Spinal cord (tissue), 10 donors: ENCODE results near the gene PCDHGA6. TPM values are rescaled to one million over a fixed set of nuclear protein-coding genes. Genes with fewer than 3 reads are reported as not detected.
"Not testable (repeated sequence)": the region's sequence is repeated elsewhere in the genome, so short reads cannot be mapped to it uniquely, and the experiment has no call there.

Source experiments
- DNase-seq, 6 donors: peaks; one replicate each; pipeline versions ENCODE4 v3.0.0 to v3.0.0-alpha.2; 2013 to 2015; ENCODE audit warnings: low spot score in 6 of 6, low read depth in 4 of 6
- H3K27ac ChIP-seq: one replicate; pipeline ENCODE4 v1.5.1; 2013; ENCODE audit warnings: low read depth, low read length, control low read depth
- H3K27me3 ChIP-seq: one replicate; pipeline ENCODE4 v1.6.1; 2013; ENCODE audit warnings: low read length; ENCODE audit not compliant: control insufficient read depth, insufficient read depth
- H3K36me3 ChIP-seq: one replicate; pipeline ENCODE4 v1.6.1; 2013; ENCODE audit warnings: low read length; ENCODE audit not compliant: control insufficient read depth, insufficient read depth
- H3K4me1 ChIP-seq: one replicate; pipeline ENCODE4 v1.6.1; 2013; ENCODE audit warnings: low read length; ENCODE audit not compliant: control insufficient read depth, insufficient read depth
- H3K4me3 ChIP-seq: one replicate; pipeline ENCODE4 v1.5.1; 2013; ENCODE audit warnings: low read depth, low read length, control low read depth
- H3K9me3 ChIP-seq: one replicate; pipeline ENCODE4 v1.6.1; 2013; ENCODE audit warnings: low read length; ENCODE audit not compliant: control insufficient read depth, insufficient read depth
- WGBS: methylation state at CpG from one replicate; pipeline ENCODE4 v1.1.5; 2013; ENCODE audit warnings: missing lambda C conversion rate; ENCODE audit not compliant: insufficient coverage; 5-methylcytosine and 5-hydroxymethylcytosine counted together
- polyA plus RNA-seq, 2 donors: library from polyadenylated mRNA; unstranded; fragments of 120-200 nt; gene quantifications; one replicate each; pipeline ENCODE4 v1.2.1, GENCODE V29; 2013; ENCODE audit not compliant: insufficient read length in 2 of 2
- total RNA-seq, 2 donors: library from RNA; depleted of rRNA in 1 of 2; stranded (reverse); fragments of 120-200 nt in 1 of 2; fragments of >200 nt in 1 of 2; gene quantifications; one replicate each; pipeline versions ENCODE4 v1.2.3 to v1.2.4, GENCODE V29; 2013 to 2014
- donor health status: healthy.

PCDHGA6 gene
- total and polyA plus RNA-seq, 4 donors = 8.5 to 19.2 (median 15.4) TPM

DNA sequence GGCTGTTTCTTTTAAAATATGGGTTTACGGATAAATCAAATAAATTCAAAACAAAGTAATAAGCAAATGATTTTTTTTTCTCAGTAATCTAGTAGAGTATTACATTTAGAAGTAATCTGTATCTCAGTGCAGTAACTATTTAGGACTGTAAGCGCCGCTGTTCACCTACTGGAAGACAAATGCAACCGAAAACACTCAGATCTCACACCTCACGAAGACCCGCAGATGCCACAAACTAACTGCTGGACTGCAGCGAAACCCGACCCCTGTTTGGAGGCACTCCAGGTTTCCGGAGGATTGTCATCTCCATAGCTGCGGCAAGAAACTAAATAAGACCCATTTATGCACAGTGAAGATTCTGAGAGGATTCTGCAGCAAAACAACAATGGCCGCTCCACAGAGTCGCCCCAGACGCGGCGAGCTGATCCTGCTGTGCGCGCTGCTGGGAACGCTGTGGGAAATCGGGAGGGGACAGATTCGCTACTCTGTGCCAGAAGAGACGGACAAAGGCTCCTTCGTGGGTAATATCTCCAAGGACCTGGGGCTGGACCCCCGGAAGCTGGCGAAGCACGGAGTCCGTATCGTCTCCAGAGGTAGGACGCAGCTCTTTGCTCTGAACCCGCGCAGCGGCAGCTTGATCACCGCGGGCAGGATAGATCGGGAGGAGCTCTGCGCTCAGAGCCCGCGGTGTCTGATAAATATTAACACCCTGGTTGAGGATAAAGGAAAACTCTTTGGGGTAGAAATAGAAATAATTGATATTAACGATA is 18.9 kb downstream of the PCDHGA6 start, which contains the start of gene PCDHGA8:
Gene PCDHGA8 (plus strand): TSS at position 205 of the 770 bp plus-strand sequence. CDS start 181 bp downstream, at position 386.
- 18% methylated on average over 27 of the region's 38 CpGs for WGBS
- Histone ChIP-seq H3K27me3 (no peaks in the 10 kb centered on the region), H3K27ac (no peak within 1 kb of the TSS), H3K36me3 (peaks cover 21% of the 10 kb centered on the region), H3K4me1 (peaks cover 3% of the 10 kb centered on the region), H3K4me3 (no peak within 1 kb of the TSS), H3K9me3 (peaks cover 63% of the 10 kb centered on the region)
- DNase-seq = no peak

- H3K4me1 ChIP-seq = peaks cover 3% of the 10 kb centered on the region
- H3K36me3 ChIP-seq = peaks cover 21% of the 10 kb centered on the region
- H3K4me3 ChIP-seq = no peak overlapping the region
- 33% methylated on average over 14 of the region's 21 CpGs for WGBS
- peaks cover 64% of the 10 kb centered on the region for H3K9me3 ChIP-seq
- H3K27ac ChIP-seq = no peak overlapping the region
- no peaks in the 10 kb centered on the region for H3K27me3 ChIP-seq
- DNase-seq = no peak
Observed at GRCh38 chr5:141393267-141393666, 19.6 kb downstream of the PCDHGA6 start.

- 30% methylated on average over 32 of the region's 53 CpGs for WGBS
- peaks cover 68% of the 10 kb centered on the region for H3K9me3 ChIP-seq
- not testable (repeated sequence) for H3K27ac ChIP-seq, H3K27me3 ChIP-seq, H3K4me3 ChIP-seq, DNase-seq, H3K4me1 ChIP-seq
- H3K36me3 ChIP-seq = peaks cover 19% of the 10 kb centered on the region
Observed at GRCh38 chr5:141394401-141395187, 20.9 kb downstream of the PCDHGA6 start.

DNA sequence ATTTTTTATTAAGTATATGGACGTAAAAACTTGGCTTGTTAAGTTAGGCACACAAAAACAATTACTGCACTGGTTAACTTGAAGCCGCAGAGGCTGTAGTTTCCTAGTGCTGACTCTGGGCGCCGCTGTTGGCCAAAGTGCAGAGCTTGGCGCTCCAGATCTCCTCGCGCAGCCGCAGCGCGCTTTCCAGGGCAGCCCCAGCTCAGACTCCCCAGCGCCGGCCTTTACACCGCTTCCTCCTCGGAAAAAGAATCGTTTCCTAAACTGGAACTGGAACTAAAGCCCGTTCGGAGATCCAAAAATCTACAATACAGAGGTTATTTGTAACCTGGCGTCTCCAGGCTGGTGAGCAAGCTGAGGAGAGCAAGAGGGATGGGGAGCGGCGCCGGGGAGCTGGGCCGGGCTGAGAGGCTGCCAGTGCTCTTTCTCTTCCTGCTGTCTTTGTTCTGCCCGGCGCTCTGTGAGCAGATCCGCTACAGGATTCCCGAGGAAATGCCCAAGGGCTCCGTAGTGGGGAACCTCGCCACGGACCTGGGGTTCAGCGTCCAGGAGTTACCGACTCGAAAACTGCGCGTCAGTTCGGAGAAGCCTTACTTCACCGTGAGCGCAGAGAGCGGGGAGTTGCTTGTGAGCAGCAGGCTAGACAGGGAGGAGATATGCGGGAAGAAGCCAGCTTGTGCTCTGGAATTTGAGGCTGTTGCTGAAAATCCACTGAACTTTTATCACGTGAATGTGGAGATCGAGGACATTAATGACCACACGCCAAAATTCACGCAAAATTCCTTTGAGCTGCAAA is 24.3 kb downstream of the PCDHGA6 start, which contains the start of gene PCDHGB5:
Gene PCDHGB5 (plus strand): TSS at position 192 of the 796 bp plus-strand sequence. CDS start 181 bp downstream, at position 373.
- Histone ChIP-seq H3K36me3 (peaks cover 14% of the 10 kb centered on the region), H3K4me1 (peaks cover 13% of the 10 kb centered on the region), H3K4me3 (peak within 1 kb of the TSS; percentile 9), H3K9me3 (peaks cover 64% of the 10 kb centered on the region)
- 5% methylated on average over 17 of the region's 43 CpGs for WGBS
- not testable (repeated sequence) for H3K27me3 ChIP-seq, H3K27ac ChIP-seq
- peak in 2 of 6 donors; percentile 13 to 23 for DNase-seq

DNA sequence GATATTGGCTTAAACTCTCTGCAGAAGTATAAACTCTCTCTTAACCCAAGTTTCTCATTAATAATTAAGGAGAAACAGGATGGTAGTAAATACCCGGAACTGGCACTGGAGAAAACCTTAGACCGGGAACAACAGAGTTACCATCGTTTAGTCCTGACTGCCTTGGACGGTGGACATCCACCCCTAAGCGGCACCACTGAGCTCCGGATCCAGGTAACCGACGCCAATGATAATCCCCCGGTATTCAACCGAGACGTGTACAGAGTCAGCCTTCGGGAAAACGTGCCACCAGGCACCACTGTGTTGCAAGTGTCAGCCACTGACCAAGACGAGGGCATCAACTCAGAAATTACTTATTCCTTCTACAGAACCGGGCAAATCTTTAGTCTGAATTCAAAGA is 24.9 kb downstream of the PCDHGA6 start:
- H3K27me3 ChIP-seq = no peaks in the 10 kb centered on the region
- DNase-seq = no peak
- H3K36me3 ChIP-seq = peaks cover 14% of the 10 kb centered on the region
- peaks cover 13% of the 10 kb centered on the region for H3K4me1 ChIP-seq
- no peak overlapping the region for H3K4me3 ChIP-seq
- H3K9me3 ChIP-seq = peaks cover 60% of the 10 kb centered on the region
- WGBS = 21% methylated on average over 13 of the region's 15 CpGs
- H3K27ac ChIP-seq = no peak overlapping the region

- H3K27me3 ChIP-seq = no peaks in the 10 kb centered on the region
- WGBS = 18% methylated on average over 61 of the region's 61 CpGs
- H3K4me1 ChIP-seq = peaks cover 12% of the 10 kb centered on the region
- H3K9me3 ChIP-seq = peaks cover 60% of the 10 kb centered on the region
- DNase-seq = no peak
- H3K4me3 ChIP-seq = no peak overlapping the region
- H3K36me3 ChIP-seq = peaks cover 12% of the 10 kb centered on the region
- no peak overlapping the region for H3K27ac ChIP-seq
Observed at GRCh38 chr5:141399555-141400258, 26.0 kb downstream of the PCDHGA6 start.

DNA sequence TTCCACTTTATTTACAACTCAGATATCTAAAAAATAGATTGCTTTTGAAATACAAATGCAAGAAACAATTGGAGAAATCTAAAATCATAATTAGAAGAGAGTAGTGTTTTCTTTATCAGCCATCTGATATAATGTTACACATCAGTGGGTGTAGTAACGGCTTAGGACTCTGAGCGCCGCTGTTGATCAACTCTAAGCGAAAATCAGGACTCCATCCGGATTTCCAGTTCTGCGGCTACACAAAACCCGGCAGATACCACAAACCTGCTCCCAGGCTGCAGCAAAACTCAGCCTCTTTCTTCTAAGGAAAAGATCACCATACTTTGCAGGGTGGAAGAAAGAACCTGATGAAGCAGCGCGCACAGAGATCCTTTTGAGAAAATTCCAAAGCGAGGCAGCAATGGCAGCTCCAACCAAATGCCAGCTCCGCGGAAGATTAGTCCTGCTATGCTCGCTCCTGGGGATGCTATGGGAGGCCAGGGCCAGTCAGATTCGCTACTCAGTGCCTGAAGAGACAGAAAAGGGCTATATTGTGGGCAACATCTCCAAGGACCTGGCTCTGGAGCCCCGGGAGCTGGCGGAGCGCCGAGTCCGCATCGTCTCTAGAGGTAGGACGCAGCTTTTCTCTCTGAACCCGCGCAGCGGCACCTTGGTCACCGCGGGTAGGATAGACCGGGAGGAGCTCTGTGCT is 29.0 kb downstream of the PCDHGA6 start, which contains the start of gene PCDHGA9:
Gene PCDHGA9 (plus strand): TSS at position 226 of the 691 bp plus-strand sequence. CDS start 175 bp downstream, at position 401.
- no peaks in the 10 kb centered on the region for H3K27me3 ChIP-seq
- peaks cover 15% of the 10 kb centered on the region for H3K4me1 ChIP-seq
- H3K4me3 ChIP-seq = peak within 1 kb of the TSS; percentile 17
- WGBS = 9% methylated on average over 23 of the region's 27 CpGs
- no peak within 1 kb of the TSS for H3K27ac ChIP-seq
- peaks cover 54% of the 10 kb centered on the region for H3K9me3 ChIP-seq
- DNase-seq = peak in 2 of 6 donors; percentile 44 to 62
- peaks cover 16% of the 10 kb centered on the region for H3K36me3 ChIP-seq

DNA sequence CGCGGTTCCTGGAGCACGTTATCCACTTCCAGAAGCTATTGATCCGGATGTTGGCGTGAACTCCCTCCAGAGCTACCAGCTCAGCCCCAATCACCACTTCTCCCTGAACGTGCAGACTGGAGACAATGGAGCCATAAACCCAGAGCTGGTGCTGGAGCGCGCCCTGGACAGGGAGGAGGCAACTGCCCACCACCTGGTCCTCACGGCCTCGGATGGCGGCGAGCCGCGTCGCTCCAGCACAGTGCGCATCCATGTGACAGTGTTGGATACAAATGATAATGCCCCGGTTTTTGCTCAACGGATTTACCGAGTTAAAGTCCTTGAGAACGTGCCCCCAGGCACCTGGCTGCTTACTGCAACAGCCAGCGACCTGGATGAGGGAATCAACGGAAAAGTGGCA is 29.7 kb downstream of the PCDHGA6 start:
- WGBS = 20% methylated on average over 19 of the region's 22 CpGs
- Histone ChIP-seq H3K27me3 (no peaks in the 10 kb centered on the region), H3K9me3 (peaks cover 55% of the 10 kb centered on the region), H3K27ac (no peak overlapping the region), H3K4me3 (no peak overlapping the region), H3K36me3 (peaks cover 21% of the 10 kb centered on the region), H3K4me1 (peaks cover 18% of the 10 kb centered on the region)
- DNase-seq = no peak
